ENCODE measurements around the gene WDFY4.

The WDFY4 gene

DNA sequence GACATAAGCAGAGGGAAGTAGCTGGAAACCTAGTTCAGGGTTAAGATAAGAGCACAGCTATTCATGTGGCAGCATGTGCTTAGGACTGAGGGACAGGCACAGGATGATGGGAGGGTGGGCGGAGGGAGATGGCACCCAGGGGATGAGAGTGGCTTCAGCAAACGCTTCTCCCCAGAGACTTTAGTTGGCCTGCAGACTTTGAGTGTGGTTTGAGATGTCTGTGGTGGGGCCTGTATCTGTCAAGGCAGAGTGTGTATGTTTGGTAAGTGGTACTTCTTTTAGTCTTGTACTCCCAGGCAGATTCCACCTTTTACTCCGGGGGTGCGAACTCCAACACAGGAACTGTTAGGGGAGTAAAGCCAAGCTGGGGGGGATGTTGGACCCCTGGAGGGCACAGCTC is 88.9 kb downstream of the WDFY4 start:
- no peak for DNase-seq

DNA sequence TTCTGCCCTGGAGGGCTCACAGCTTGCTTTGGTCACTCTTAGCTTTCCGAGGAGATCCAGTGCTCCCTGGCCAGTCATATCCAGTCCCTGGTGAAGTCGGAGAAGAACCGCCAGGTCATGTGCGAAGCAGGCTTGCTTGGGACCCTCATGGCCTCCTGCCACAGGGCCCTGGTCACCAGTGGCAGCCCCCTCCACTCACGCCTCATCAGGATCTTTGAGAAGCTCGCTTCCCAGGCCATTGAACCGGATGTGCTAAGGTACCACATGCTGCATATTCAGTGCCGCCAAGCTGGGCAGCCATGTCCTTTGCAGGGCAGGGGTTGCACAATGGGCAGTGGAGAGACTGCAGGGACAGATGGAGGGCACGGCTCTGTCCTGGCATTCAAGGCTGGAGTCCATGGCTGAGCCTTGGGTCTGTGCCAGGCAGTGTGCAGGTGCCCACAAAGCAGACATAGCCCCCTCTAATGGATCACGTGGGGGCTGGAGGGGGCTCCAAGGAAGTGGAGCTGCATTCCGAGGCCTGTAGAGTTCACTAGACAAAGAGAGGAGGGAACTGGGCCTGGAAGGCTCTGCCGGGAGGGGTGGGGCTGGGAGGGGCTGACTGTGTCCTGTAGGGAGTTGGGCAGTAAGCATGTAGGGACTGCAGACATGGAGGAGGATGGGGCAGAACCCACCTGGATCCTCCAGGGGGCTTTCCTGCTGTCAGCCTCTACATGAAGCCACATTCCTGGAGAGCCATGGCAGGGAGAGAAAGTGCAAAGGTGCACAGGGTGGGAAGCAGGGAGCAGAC is 89.9 kb downstream of the WDFY4 start:
- no peak for DNase-seq

DNA sequence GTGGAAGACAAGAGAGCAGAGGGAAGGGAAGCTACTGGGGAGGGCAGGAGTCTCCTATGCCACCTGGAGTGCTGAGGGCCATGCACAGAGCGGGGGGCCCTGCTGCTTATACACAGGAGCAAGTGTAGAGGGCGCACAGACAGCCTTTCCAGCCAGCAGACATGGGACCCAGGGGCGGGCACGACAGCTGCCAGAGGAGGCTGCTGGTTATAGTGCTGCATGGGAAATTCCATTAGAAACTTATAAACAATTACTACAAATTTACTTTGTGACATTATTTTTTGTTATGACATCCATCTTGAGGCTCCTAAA is 90.5 kb downstream of the WDFY4 start:
- no peak for DNase-seq

DNA sequence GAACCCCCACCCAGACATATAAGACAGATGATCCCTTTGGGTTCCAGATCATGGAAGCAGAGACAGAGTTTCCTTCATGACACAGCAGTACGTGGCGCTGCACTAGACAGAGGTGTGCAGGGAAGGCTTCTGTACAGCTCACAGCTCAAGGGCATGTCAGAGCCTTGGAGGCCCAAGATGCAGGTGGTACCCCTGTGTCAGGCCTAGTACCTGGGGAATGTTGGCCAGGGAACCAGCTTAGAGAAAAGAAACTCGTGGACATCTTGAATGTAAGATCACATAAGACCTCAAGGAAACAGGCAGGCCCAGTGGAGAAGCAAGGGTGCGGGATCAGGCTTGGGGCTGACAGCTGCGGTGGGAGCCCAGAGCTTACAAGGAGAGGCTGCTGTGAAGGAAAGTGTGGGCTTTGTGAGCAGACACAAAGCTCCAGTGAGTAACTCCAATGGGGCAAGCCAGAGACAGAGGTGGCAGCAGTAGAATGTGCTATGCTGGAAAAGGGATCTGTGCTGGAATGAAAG is 91.4 kb downstream of the WDFY4 start:
- no peak for DNase-seq

DNA sequence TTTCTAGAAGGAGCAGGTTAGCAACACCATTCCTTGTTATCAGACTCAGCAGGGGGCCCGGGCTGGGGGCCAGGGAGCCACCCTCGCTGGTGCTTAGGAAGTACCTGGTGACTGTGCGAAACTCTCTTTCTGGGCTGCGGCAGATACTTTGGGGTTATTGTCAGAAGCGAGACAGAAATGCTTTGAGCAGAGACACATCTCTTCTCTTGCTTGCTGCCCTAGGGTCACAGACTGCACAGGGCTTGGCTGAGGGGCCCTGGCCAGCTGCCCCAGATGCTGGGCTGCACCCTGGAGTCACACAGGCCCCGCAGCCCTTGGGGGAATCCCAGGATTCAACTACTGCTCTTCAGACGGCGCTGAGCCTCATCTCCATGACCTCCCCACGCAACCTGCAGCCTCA is 91.9 kb downstream of the WDFY4 start:
- no peak for DNase-seq

DNA sequence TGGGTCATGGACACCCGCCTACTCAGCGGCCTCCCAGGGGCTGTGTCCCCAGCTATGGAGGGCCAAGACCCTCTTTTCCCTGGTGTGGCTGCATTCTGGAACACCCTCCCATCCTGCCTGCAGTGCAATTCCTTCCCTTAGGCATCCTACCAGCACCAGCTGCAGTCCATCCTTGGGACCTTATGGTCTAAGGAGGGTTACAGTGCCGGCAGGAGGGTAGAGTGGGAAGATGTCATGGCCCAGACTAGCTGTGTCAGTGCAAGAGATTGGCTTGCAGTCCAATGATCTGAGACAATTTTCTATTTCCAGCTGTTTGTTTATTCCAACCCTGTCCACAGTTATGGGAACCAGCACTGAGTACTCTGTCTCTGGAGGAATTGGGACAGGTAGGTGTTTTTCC is 92.4 kb downstream of the WDFY4 start:
- DNase-seq = no peak

DNA sequence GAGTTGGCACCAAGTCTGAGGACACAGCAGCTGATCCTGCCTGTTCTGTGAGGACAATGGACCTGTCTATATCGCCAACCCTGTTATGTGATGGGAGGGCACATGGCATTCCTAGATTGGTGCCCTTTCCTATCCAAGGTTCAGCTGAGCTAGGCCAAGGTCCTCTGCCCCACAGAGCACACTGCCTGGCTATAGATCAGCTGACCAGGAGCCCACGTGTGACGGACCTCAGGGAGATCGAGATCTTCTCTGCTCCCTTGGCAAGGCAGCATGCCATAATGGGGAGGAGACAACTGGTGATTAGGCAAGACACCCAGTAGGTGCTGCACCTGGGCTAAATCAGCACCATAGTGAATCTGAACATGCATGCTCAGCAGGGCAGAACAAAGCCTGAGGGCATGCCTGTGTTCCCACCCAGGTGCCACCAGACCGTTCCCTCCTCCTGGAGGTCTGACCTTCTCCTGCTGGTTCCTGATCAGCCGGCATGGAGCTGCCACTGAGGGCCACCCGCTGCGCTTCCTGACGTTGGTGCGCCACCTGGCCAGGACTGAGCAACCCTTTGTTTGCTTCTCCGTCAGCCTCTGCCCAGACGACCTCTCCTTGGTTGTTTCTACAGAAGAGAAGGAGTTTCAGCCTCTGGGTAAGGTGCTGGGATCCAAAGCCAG is 93.7 kb downstream of the WDFY4 start:
- DNase-seq = no peak

DNA sequence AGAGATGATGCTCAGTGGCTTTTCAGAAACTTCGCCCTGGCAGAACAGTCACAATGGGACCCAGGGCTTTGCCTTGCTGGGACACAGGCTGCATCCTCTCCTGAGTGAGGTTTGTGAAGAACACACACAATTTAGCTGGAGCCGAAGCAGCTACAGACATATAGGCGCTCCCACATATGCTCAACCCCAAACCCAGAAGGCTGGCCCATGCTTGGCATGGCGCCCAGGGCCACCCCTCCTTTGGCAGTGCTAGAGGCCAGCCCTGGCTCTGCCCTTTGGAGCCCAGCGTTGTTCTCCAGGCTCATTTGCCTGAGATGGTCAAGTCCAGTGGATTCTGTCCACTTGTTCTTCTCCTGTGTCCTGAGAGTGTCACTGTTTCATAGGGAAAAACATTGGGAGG is 94.4 kb downstream of the WDFY4 start:
- DNase-seq = no peak

DNA sequence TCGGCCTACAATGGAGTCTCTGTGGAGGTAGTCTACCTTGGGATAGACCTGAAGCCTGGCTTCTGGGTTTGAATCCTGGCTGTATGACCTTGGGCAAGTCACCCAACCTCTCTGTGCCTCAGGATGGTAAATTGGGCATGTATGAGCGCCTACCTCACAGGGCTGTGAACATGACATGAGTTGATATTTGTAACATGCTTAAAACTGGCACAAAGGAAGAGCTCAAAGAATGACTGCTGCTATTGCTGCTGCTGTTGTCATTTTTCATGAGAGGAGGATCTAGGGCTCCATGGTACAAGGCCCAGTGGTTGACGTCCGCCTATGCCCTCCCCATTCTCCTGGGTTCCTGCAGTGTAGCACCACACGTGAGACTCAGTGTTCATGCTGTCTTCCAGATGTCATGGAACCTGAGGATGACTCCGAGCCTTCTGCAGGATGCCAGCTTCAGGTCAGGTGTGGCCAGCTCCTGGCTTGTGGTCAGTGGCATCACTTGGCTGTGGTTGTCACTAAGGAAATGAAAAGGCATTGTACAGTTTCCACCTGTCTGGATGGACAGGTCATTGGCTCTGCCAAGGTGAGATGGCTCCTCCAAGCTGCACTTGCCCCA is 95.0 kb downstream of the WDFY4 start:
- DNase-seq = no peak

DNA sequence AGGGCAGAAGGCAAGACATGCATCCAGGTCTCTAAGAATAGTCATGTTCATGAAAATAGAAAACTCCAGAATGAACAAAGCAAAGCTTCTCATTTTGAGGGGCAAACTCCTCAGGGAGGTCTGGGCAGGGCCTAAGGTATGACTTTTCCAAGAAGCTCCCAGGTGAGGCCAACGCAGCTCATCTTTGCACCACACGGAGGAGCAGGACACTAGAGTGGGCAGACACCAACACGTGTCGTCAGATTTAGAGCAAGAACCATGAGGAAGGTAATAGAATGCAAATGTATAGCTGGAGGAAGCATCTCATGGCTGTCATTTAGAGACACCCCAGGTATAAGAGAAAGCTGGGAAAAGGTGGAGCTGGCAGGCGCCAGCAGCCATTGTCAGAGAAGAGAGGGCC is 95.7 kb downstream of the WDFY4 start:
- DNase-seq = no peak

DNA sequence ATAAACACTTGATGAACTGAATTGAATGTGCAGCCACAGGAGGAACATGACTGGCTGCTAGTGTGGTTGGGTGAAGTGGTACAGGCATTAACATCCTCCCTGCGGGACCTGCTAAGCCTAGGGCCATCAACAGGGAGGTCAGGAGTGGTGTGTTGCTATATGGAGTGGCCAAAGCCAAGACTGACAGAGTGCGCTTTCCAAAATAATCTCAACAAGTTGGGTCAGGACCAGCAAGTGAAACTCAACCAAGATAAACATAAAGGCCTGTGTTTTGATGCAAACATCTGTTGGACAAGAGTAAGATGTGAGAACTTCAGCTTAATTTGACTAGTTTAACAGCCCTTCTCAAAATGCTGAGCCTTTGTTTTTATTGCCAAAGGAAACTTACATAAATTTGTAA is 97.7 kb downstream of the WDFY4 start:
- DNase-seq = no peak

DNA sequence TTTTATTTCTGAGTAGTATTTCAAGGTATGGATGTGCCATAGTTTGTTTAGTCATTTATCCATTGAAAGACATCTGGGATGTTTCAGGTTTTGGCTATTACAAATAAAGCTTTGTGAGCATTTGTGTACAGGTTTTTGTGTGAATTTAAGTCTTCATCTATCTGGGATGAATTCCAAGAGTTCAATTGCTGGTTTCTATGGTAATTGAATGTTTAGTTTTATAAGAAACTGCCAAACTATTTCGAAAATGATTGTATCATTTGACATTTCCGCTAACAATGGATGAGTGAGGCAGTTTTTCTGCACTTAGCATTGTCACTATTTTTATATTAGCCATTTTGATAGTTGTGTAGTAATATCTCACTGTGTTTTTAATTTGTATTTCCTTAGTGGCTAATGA is 99.4 kb downstream of the WDFY4 start:
- DNase-seq = no peak

DNA sequence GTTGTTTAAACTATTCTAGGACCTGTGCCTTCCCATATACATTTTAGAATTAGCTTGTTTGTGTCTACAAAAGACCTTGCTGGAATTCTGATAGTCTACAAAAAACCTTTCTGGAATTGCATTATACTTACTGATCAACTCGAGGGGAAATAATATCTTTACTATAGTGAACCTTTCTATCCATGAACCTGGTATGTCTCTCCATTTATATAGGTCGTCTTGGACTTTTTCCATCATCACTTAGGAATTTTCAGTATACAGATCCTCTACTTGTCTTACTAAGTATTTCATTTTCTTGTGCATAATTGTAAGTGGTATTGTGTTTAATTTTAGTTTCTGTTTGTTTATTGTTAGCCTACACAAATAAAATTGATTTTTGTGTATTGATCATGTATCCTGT is 101.1 kb downstream of the WDFY4 start:
- DNase-seq = no peak

DNA sequence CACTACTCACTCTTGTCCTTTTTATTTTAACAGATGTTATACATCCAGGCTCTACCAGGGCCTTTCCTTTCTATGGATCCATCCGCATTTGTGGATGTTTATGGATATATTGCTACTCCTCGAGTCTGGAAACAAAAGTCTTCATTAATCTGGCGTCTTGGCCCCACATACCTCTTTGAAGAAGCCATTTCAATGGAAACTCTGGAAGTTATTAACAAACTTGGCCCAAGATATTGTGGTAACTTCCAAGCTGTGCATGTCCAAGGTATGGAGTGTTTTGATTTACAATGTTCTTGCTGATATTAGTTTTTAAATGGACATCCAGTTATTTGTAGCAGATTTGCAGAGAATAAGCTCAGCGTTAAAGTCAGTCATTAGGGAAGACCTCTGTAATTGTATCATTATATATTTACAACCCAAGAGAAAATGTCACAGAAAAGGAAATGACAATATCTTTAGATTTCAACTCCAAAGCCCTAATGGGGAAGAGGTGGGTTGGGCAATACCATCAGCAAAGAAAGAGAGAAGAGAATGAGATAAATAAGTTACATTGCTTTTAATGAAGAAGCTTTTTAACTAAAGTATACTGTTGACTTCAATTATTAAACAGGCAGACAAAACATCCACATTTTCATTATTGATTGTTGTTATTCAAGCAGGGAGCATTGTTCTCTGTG is 102.1 kb downstream of the WDFY4 start:
- DNase-seq = no peak

DNA sequence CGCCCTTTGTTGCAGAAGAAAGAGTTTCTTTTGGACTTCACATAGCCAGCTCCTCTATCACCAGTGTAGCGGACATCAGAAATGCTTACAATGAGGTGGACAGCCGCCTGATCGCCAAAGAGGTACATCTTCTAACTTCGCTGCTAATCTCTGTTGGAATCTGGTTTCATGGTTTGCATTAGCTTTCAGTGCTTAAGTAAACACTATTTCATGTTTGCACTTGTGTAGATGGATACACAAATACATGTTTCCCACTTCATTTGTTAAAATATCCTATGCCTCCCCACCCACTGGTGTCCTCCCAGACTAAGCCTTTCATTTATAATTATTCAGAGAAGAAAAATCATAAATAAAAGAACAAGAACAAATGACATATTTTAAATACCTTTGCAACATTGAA is 103.9 kb downstream of the WDFY4 start:
- no peak for DNase-seq

DNA sequence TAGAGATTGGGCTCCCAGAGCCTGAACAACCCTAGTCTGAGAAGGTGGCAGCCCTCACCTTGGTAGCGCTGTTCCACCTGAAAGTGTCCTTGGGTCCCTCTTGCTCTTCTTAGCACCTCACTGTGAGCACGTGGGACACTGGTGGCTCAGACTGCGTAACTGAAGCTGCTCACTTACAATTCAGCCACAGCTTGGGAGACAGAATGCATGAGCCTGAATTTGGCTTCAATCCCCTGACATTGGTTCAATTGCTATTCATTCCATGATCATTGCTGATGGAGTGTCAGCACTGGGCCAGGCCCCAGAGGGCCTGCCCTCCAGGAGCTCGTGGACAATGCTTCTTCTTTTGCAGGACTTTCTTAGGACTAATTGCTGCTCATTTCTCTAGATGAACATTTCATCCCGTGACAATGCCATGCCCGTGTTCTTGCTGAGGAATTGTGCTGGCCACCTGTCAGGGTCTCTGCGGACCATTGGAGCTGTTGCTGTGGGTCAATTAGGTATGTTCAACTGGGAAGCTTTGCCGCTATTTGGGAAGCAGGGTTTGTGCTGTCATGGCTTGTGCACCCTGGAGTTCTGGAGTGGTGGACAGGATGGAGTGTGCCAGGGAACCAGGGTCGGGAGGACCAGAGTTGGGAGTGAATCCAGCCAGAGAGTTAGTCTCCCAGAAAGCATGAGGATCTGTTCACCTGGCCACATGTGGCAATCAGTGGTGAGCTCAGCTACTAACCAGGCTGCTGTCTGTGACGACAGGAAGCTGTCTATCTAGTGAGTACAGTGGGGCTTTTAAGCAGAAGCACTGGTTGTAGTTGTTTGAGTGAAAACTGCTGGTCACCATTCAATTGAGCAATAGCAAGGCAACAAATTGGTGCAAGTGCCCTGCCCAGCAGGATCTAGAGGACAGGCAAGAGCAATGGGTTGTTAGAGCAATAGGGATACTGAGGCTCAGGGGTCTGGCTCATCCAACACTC is 105.1 kb downstream of the WDFY4 start:
- no peak for DNase-seq

DNA sequence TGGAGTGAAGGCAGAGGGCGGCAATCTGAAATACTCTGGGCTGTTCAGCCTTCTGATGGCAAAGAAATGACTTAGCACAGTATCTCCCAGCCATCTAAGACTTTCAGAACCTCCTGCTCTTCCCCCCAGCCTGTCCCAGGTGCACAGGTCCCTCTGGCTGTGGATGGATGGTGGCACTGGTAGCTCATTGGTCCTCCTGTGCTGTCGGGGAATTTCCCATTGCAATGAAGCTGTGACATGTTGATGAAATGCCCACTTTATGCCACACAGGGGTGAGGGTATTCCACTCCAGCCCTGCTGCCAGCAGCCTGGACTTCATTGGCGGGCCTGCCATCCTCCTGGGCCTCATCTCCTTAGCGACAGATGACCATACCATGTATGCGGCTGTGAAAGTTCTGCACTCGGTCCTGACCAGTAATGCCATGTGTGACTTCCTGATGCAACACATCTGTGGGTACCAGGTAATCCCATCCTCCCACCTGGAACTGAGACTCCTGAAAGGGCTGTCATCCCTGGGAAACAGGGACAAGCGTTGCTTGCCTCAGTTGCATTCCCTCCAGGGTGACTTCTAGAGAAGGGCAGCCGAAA is 105.9 kb downstream of the WDFY4 start:
- no peak for DNase-seq

DNA sequence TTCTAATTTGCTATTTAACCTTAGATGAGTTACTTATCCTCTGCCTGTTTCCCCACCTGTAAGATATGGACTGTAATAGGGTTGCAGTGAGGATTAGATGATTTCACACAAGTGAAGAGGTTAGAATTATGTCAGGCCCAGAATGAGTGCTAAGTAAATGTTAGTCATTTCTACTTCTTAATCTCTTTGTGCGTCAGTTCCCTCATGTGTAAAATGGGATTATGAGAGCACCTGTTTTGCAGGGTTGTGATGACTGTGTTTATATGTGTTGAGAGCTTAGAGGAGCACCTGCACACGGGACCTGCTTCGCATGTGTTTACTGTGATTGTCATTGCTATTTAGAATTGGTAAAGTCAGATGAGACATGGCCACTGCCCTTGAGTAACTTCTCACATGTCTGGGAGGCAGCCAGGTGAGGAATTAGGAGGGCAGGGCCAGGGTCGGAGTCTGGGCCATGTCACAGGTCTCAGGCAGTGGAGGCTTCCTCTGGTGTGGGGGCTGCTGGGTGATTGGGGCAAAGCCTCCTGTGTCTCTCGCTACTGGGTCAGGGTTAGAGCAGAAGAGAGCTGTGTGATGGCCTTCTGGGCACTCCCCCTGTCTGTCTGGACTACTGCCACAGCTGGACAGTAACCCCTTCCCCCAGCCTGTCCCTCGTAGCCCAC is 106.7 kb downstream of the WDFY4 start:
- no peak for DNase-seq

DNA sequence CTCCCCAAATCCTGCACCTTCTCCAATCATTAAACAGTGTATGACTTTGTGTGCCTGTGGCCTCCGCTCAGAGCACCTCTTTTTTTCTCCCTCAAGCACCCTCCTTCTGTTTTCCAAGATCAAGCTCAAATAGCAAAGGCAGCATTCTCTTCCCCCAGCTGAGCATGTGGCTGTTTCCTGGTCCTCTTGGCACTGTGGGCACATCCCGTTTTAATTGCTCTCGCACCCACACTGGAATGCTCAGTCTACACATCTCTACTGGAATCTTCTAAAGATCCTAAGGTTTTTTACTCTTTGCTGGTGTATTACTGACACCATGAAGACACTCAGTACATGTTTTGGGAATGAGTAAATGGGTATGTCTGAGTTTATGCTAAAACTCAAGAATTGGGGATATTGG is 107.4 kb downstream of the WDFY4 start:
- DNase-seq = peak; percentile 7

DNA sequence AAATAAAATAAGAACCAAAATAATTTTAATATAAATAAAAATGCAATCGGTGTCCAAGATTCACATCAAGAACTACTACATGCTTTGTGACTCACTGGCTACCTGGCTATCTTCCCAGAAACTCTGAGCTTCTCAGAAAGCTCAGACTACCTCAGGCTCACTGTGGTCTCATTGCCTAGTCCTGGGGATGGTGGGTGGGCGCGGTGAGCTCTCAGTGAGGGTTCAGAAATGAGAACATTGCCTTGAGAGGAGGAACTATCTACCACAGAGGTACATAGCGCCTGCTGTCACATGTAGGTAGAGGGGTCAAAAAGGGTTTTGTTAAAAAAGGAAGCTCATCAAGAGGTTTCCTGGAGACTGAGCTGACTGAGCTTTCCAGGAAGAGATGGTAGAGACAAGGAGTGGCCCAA is 108.0 kb downstream of the WDFY4 start:
- DNase-seq = peak; percentile 86

DNA sequence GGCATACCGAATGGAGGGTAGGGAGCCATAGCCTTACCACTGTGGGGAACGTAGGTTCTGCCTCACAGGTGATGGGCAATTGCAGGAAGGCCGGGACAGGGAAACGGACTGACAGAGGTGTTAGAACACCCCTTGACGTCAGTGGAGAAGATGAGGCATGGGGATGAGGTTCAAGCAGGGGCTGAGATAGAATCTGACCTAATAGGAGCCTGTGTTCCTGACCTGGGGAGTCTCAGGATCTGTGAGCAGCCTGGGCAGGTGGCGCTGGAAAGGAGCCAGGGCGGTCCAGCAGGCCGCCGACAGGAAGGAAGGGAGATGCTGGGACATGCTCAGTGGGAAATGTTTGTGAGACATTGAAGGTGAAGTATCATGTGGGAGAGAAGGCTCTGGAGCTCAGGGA is 109.4 kb downstream of the WDFY4 start:
- no peak for DNase-seq
